Liver (tissue), 9 donors: ENCODE results near the gene ARHGEF7. TPM values are rescaled to one million over a fixed set of nuclear protein-coding genes. Genes with fewer than 3 reads are reported as not detected.
"Not testable (repeated sequence)": the region's sequence is repeated elsewhere in the genome, so short reads cannot be mapped to it uniquely, and the experiment has no call there.

Experiments used
- DNase-seq: peaks from one replicate; pipeline ENCODE4 v3.0.0-alpha.2; 2017; ENCODE audit warnings: low spot score
- H3K27ac ChIP-seq, 2 donors: one replicate each; pipeline ENCODE4 v1.7.0; 2013; ENCODE audit warnings: inconsistent platforms in 2 of 2, low read length in 2 of 2, control low read depth in 1 of 2, low read depth in 1 of 2, mild to moderate bottlenecking in 1 of 2
- H3K27me3 ChIP-seq, 4 donors: one replicate each; pipeline versions ENCODE4 v1.6.1 to v1.7.0; 2013; ENCODE audit warnings: low read length in 3 of 4, inconsistent platforms in 1 of 4, mild to moderate bottlenecking in 1 of 4, moderate library complexity in 1 of 4; ENCODE audit not compliant: control insufficient read depth in 4 of 4, insufficient read depth in 4 of 4
- H3K36me3 ChIP-seq, 4 donors: one replicate each; pipeline versions ENCODE4 v1.6.1 to v1.7.0; 2013; ENCODE audit warnings: low read length in 3 of 4, mild to moderate bottlenecking in 3 of 4, low read depth in 1 of 4, moderate library complexity in 1 of 4; ENCODE audit not compliant: control insufficient read depth in 4 of 4, insufficient read depth in 3 of 4
- H3K4me1 ChIP-seq, 4 donors: one replicate each; pipeline versions ENCODE4 v1.6.1 to v1.7.0; 2013; ENCODE audit warnings: low read length in 3 of 4, mild to moderate bottlenecking in 3 of 4, moderate library complexity in 1 of 4; ENCODE audit not compliant: control insufficient read depth in 4 of 4, insufficient read depth in 4 of 4
- H3K4me3 ChIP-seq, 3 donors: one replicate each; pipeline versions ENCODE4 v1.6.1 to v1.7.0; 2013; ENCODE audit warnings: low read length in 3 of 3, control low read depth in 1 of 3, low read depth in 1 of 3, mild to moderate bottlenecking in 1 of 3
- H3K9ac ChIP-seq, 2 donors: one replicate each; pipeline ENCODE4 v1.7.0; 2013; ENCODE audit warnings: low read length in 2 of 2, mild to moderate bottlenecking in 2 of 2, moderate library complexity in 2 of 2, control low read depth in 1 of 2, low read depth in 1 of 2
- H3K9me3 ChIP-seq, 4 donors: one replicate each; pipeline versions ENCODE4 v1.6.1 to v1.7.0; 2013; ENCODE audit warnings: low read length in 3 of 4; ENCODE audit not compliant: control insufficient read depth in 4 of 4
- ATF3 ChIP-seq: IDR thresholded peaks from 2 replicates; pipeline ENCODE4 v1.6.1; 2016; ENCODE audit warnings: antibody characterized with exemption
- EGR1 ChIP-seq, 2 donors: IDR thresholded peaks; 2 replicates each; pipeline ENCODE4 v1.6.1; 2016 to 2018; ENCODE audit warnings: antibody characterized with exemption in 2 of 2, low read depth in 2 of 2
- FOXA2 ChIP-seq: IDR thresholded peaks from 2 replicates; pipeline ENCODE4 v1.6.1; 2016; ENCODE audit warnings: antibody characterized with exemption
- GABPA ChIP-seq, 2 donors: IDR thresholded peaks in 1 of 2; conservative IDR thresholded peaks in 1 of 2; 2 replicates each; pipeline ENCODE4 v1.6.1; 2016; ENCODE audit warnings: antibody characterized with exemption in 2 of 2, mild to moderate bottlenecking in 1 of 2, moderate library complexity in 1 of 2
- HNF4A ChIP-seq, 2 donors: conservative IDR thresholded peaks; 2 replicates each; pipeline ENCODE4 v1.6.1; 2016; ENCODE audit warnings: antibody characterized with exemption in 2 of 2, mild to moderate bottlenecking in 2 of 2
- JUND ChIP-seq, 2 donors: IDR thresholded peaks; 2 replicates each; pipeline ENCODE4 v1.6.1; 2016; ENCODE audit warnings: antibody characterized with exemption in 2 of 2
- REST ChIP-seq: IDR thresholded peaks from 2 replicates; pipeline ENCODE4 v1.6.1; 2016; ENCODE audit warnings: antibody characterized with exemption, mild to moderate bottlenecking
- SP1 ChIP-seq: IDR thresholded peaks from 2 replicates; pipeline ENCODE4 v1.6.1; 2018; ENCODE audit warnings: antibody characterized with exemption, mild to moderate bottlenecking
- TAF1 ChIP-seq: conservative IDR thresholded peaks from 2 replicates; pipeline ENCODE4 v1.6.1; 2016; ENCODE audit warnings: antibody characterized with exemption, mild to moderate bottlenecking
- YY1 ChIP-seq: IDR thresholded peaks from 2 replicates; pipeline ENCODE4 v1.6.1; 2016; ENCODE audit warnings: antibody characterized with exemption, mild to moderate bottlenecking
- WGBS: extraction: QIAGEN DNeasy Blood & Tissue Kit; methylation state at CpG from one replicate; pipeline ENCODE4 v1.1.7; 2013; 5-methylcytosine and 5-hydroxymethylcytosine counted together
- polyA plus RNA-seq, 2 donors: library from polyadenylated mRNA; stranded (reverse) in 1 of 2; unstranded in 1 of 2; fragments of 200-250 nt in 1 of 2; fragments of >200 nt in 1 of 2; fragmentation: Nextera tagmentation in 1 of 2; extraction: Ambion mirVana in 1 of 2; gene quantifications; one replicate each; pipeline versions ENCODE4 v1.2.1 to v1.2.3, GENCODE V29; 2013 to 2015
- total RNA-seq, 2 donors: library from RNA; depleted of rRNA; stranded (reverse); fragments of >200 nt; gene quantifications; one replicate each; pipeline ENCODE4 v1.2.3, GENCODE V29; 2014
- TF ChIP-seq, protein P1 (sequence below): IDR thresholded peaks from 2 replicates; pipeline ENCODE4 v1.6.1; 2016; ENCODE audit warnings: antibody characterized with exemption
- TF ChIP-seq, protein P2 (sequence below): fragments of 150-350 bp; IDR thresholded peaks from 2 replicates; pipeline ENCODE4 v1.5.1; 2017; ENCODE audit warnings: improper control_type of control experiment, low read depth, low read length; ENCODE audit not compliant: missing input control
- donor health status: healthy.
- donor health status: healthy.
- donor health status: healthy.
- donor health status: healthy.
- donor health status: healthy.

The ARHGEF7 gene
- total and polyA plus RNA-seq, 4 donors: 10.3 to 37.5 (median 20.1) TPM

DNA sequence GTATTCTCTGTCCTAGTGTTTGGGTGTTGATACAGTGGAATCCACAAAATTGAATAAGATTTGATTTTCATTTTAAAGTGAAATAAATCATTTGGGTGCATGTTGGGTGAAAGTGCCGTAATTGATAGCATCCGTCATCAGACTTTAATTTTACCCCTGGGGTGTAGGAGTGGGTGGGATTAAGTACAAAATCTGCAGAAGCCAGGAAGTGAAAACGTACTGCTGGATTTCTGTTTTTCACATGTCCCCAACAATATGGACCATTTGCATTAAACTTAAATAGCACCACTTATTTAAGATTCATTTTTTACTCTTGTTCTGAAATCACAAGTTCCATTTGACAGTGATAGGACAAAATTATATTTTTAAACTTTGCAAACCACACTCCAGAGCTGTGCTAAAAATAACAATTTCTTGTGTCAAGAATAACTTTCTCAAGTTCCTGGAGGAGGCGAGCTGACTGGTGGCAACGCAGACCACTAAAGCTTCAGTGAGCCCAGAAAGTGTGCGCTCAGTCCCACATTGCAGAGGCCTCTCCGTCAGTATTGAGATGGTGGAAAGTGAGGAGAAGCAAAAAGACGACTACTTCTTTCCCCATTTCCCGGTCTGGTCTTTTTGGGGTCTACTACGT lies 71.3 kb downstream of the ARHGEF7 start (continued):
- no peak for TF ChIP-seq REST

GRCh38 chr13:111187960-111188541 lies 72.9 kb downstream of the ARHGEF7 start:
- no peak overlapping the region for H3K27ac ChIP-seq

DNA sequence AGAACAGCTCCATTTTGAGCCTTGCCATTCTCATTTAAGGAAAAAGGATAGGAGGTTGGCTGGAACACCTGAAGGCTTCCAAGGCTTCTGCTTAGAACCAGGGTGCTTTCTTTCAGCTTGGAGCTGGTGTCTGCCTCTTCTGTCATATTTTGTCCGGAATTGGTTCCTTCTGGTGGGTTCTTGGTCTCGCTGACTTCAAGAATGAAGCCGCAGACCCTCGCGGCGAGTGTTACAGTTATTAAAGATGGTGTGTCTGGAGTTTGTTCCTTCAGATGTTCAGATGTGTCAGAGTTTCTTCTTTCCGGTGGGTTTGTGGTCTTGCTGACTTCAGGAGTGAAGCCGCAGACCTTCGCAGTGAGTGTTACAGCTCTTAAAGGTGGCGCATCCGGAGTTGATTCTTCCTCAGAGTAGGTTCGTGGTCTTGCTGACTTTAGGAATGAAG lies 74.0 kb downstream of the ARHGEF7 start:
- WGBS: 93% methylated on average over 12 of the region's 12 CpGs
- H3K9ac ChIP-seq, H3K4me1 ChIP-seq, H3K36me3 ChIP-seq, DNase-seq, H3K27ac ChIP-seq, H3K4me3 ChIP-seq, H3K27me3 ChIP-seq, H3K9me3 ChIP-seq: not testable (repeated sequence)

More at GRCh38 chr13:111187960-111188541, 72.9 kb downstream of the ARHGEF7 start:
- WGBS: 72% methylated on average over 11 of the region's 11 CpGs
- TF ChIP-seq JUND (IDR thresholded peaks at IDR 0.05) (no peak), ATF3 (no peak), FOXA2 (no peak), YY1 (no peak), REST (no peak), GABPA (IDR thresholded peaks at IDR 0.05 in 1 of 2, conservative IDR thresholded peaks at IDR 0.05 in 1 of 2) (no peak), EGR1 (IDR thresholded peaks at IDR 0.05; ENCODE audit: low read depth in 2 of 2) (no peak), SP1 (no peak), TAF1 (no peak), HNF4A (conservative IDR thresholded peaks at IDR 0.05) (no peak)
- TF ChIP-seq, protein P1, sequence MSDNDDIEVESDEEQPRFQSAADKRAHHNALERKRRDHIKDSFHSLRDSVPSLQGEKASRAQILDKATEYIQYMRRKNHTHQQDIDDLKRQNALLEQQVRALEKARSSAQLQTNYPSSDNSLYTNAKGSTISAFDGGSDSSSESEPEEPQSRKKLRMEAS: no peak
- TF ChIP-seq, protein P2, sequence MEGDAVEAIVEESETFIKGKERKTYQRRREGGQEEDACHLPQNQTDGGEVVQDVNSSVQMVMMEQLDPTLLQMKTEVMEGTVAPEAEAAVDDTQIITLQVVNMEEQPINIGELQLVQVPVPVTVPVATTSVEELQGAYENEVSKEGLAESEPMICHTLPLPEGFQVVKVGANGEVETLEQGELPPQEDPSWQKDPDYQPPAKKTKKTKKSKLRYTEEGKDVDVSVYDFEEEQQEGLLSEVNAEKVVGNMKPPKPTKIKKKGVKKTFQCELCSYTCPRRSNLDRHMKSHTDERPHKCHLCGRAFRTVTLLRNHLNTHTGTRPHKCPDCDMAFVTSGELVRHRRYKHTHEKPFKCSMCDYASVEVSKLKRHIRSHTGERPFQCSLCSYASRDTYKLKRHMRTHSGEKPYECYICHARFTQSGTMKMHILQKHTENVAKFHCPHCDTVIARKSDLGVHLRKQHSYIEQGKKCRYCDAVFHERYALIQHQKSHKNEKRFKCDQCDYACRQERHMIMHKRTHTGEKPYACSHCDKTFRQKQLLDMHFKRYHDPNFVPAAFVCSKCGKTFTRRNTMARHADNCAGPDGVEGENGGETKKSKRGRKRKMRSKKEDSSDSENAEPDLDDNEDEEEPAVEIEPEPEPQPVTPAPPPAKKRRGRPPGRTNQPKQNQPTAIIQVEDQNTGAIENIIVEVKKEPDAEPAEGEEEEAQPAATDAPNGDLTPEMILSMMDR: no peak
- Histone ChIP-seq H3K27me3 (no peaks in the 10 kb centered on the region), H3K9me3 (no peaks in the 10 kb centered on the region), H3K4me1 (peaks cover 0 to 9% (median 2%) of the 10 kb centered on the region in 4 donors), H3K9ac (no peak overlapping the region), H3K36me3 (no peaks in the 10 kb centered on the region), H3K4me3 (no peak overlapping the region)
- no peak for DNase-seq

DNA sequence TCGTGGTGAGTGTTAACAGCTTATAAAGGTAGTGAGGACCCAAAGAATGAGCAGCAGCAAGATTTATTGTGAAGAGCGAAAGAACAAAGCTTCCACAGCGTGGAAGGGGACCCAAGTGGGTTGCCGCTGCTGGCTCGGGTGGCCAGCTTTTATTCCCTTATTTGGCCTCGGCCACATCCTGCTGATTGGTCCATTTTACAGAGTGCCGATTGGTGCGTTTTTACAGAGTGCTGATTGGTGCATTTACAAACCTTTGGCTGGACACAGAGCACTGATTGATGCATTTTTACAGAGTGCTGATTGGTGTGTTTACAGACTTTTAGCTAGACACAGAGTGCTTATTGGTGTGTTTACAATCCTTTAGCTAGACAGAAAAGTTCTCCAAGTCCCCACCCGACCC lies 74.4 kb downstream of the ARHGEF7 start:
- not testable (repeated sequence) for DNase-seq, H3K4me1 ChIP-seq, H3K9me3 ChIP-seq, H3K27me3 ChIP-seq, H3K4me3 ChIP-seq, H3K9ac ChIP-seq, H3K36me3 ChIP-seq, H3K27ac ChIP-seq
- 93% methylated on average over 9 of the region's 9 CpGs for WGBS
